Measurements from ENCODE around the gene MRPL44. TPM values are rescaled to one million over a fixed set of nuclear protein-coding genes. Genes with fewer than 3 reads are reported as not detected.

Gene MRPL44
- total RNA-seq (ENCODE audit: low replicate concordance), result 56.6 and 70.8 TPM in 2 replicates

DNA sequence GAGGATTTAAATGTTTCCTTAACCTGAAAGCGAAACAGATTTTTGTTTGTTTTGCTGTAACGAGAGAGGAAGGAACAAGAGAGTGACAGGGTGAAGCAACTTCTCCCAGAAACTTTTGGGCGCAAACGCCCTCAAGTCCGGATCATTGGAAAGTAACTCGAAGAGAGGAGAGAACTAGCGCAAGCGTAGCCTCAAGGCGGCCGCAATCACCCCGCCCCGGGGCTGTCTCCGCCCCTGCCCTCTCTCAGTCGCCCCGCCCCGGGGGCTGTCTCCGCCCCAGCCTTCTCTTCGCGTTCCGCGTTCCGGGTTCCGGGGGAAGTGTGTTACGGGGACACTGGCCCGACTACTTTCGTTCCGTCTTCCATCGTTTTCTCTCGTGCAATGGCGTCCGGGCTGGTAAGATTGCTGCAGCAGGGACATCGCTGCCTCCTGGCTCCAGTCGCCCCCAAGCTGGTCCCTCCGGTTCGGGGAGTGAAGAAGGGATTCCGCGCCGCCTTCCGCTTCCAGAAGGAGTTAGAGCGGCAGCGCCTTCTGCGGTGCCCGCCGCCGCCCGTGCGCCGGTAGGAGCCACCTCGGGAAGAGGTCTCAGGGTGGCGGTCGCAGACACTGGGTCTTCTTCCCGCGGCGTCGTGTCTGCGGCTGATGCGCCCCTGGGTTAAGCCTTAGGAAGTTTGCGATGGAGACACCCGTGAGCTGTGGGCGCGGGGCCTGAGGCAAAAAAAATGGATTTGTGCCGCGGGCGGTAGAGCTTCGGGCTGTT lies at the start of gene MRPL44:
TSS of gene MRPL44 (plus strand) at position 372 of the 760 bp plus-strand sequence. CDS start at position 382, 10 bp downstream.
- Mint-ChIP-seq H3K36me3 (peaks cover 16% of the 10 kb centered on the region), H3K9me3 (no peaks in the 10 kb centered on the region), H3K27ac (peak within 1 kb of the TSS; percentile 90), H3K4me1 (peaks cover 53% of the 10 kb centered on the region), H3K4me3 (peak within 1 kb of the TSS; percentile 95), H3K27me3 (ENCODE audit: insufficient read depth, low read depth) (peaks cover 6% of the 10 kb centered on the region)
- Histone ChIP-seq H3K9me3 (ENCODE audit: low read depth) (no peaks in the 10 kb centered on the region), H3F3A (ENCODE audit: low read depth) (peaks cover 36% of the 10 kb centered on the region), H3K36me3 (no peaks in the 10 kb centered on the region), H4K20me1 (ENCODE audit: low read depth) (peaks cover 43% of the 10 kb centered on the region), H2AFZ (replicated peaks) (peak within 1 kb of the TSS; percentile 87), H3K4me2 (peak within 1 kb of the TSS; percentile 89), H3K27me3 (no peaks in the 10 kb centered on the region), H3K9ac (peak within 1 kb of the TSS; percentile 97), H3K27ac (peak within 1 kb of the TSS; percentile 75), H3K4me1 (peaks cover 69% of the 10 kb centered on the region), H3K4me3 (peak within 1 kb of the TSS; percentile 92), H3K79me2 (ENCODE audit: low read depth) (peaks cover 50% of the 10 kb centered on the region)
- peak; percentile 98 for DNase-seq (ENCODE audit: low spot score)
- TF ChIP-seq EZH2 (IDR thresholded peaks at IDR 0.05) (peak; percentile 62), EZH2phosphoT487 (IDR thresholded peaks at IDR 0.05) (no peak)
- TF ChIP-seq, protein P1, sequence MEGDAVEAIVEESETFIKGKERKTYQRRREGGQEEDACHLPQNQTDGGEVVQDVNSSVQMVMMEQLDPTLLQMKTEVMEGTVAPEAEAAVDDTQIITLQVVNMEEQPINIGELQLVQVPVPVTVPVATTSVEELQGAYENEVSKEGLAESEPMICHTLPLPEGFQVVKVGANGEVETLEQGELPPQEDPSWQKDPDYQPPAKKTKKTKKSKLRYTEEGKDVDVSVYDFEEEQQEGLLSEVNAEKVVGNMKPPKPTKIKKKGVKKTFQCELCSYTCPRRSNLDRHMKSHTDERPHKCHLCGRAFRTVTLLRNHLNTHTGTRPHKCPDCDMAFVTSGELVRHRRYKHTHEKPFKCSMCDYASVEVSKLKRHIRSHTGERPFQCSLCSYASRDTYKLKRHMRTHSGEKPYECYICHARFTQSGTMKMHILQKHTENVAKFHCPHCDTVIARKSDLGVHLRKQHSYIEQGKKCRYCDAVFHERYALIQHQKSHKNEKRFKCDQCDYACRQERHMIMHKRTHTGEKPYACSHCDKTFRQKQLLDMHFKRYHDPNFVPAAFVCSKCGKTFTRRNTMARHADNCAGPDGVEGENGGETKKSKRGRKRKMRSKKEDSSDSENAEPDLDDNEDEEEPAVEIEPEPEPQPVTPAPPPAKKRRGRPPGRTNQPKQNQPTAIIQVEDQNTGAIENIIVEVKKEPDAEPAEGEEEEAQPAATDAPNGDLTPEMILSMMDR (IDR thresholded peaks at IDR 0.05), result peak; percentile 8

DNA sequence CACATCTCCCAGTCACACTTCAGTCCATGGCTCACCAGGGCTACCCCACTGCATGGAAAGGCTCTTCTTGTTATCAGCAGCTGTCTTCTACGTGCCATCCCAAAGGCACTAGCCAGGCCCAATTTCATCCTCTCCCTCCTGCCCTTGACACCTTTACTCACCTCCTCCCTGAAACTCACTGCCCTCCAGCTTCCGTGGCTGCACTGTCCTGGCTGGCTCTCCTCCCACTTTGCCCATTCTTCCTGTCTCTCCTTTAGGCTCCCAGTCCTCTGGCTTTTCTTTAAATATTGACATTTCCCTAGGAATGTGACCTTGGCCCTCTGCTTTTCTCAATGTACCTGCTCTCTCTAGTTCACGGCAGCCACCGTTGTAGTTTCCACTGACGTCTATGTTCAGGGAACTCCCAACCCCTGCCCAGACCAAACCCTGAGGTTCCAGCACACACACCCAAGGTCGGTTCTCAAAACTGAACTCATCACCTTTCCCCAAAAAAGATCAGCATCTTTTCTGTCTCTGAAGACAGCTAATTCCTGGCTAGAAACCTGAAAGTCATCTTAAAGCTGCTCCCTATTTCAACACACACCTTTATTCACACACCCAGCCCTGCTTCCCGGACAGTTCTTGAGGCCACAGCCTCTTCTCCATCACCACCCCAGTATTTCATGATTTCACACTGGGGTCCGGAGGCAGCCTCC lies 48.8 kb upstream of the MRPL44 start:
- Histone ChIP-seq H3K27ac (no peak overlapping the region), H3K4me2 (no peak overlapping the region), H3K79me2 (ENCODE audit: low read depth) (peaks cover 34% of the 10 kb centered on the region), H3K36me3 (peaks cover 12% of the 10 kb centered on the region), H4K20me1 (ENCODE audit: low read depth) (peaks cover 39% of the 10 kb centered on the region), H3K9ac (no peak overlapping the region), H3K27me3 (no peaks in the 10 kb centered on the region), H3K9me3 (ENCODE audit: low read depth) (no peaks in the 10 kb centered on the region), H3F3A (ENCODE audit: low read depth) (no peaks in the 10 kb centered on the region), H2AFZ (replicated peaks) (no peak overlapping the region), H3K4me1 (no peaks in the 10 kb centered on the region), H3K4me3 (no peak overlapping the region)
- H3K27me3 Mint-ChIP-seq (ENCODE audit: insufficient read depth, low read depth), result peaks cover 4% of the 10 kb centered on the region
- H3K36me3 Mint-ChIP-seq, result peaks cover 11% of the 10 kb centered on the region
- peak overlapping the region; percentile 3 for H3K27ac Mint-ChIP-seq
- DNase-seq (ENCODE audit: low spot score), result no peak
- no peak overlapping the region for H3K4me3 Mint-ChIP-seq
- H3K4me1 Mint-ChIP-seq, result peaks cover 8% of the 10 kb centered on the region
- H3K9me3 Mint-ChIP-seq, result no peaks in the 10 kb centered on the region
- no peak for TF ChIP-seq EZH2phosphoT487 (IDR thresholded peaks at IDR 0.05)
- no peak for TF ChIP-seq EZH2 (IDR thresholded peaks at IDR 0.05)
- TF ChIP-seq, protein P1 (IDR thresholded peaks at IDR 0.05), result no peak

DNA sequence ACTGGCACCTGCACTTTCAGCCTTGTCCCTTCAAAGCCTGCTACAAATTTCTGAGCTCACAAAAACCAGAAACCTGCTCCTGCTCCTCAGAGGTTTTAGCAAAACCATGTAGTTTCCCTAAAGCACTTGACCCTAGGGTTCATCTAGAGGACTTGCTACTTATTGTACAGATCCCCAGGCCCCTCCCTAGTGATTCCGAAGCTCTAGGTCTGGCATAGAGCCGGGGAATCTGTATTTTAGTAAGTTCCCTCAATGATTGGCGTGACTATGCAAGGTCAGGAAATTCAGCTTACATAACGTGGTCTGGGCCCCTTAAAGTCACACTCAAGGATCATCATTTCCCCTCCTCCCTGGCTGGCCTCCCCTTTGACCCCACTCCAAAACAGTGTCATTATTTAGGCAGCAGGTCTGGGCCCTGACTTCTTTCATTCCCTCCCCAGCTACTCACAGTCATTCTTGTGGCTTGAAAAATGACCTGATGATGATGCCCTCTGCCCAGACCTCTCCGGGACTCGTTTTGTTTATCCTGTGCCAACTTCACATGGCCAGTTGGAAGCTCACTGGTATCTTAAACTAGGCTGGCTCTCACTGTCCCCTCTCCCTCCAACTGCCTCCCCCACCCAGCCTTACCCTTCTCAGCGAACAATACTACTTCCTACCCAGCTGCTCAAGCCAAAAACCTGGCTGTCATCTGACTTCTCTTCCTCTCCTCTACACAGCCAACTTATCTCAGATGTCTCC lies 48.1 kb upstream of the MRPL44 start:
- Histone ChIP-seq H3F3A (ENCODE audit: low read depth) (no peaks in the 10 kb centered on the region), H4K20me1 (ENCODE audit: low read depth) (peaks cover 43% of the 10 kb centered on the region), H3K4me1 (no peaks in the 10 kb centered on the region), H3K4me3 (no peak overlapping the region), H3K9ac (no peak overlapping the region), H3K36me3 (peaks cover 12% of the 10 kb centered on the region), H3K79me2 (ENCODE audit: low read depth) (peaks cover 39% of the 10 kb centered on the region), H3K27me3 (no peaks in the 10 kb centered on the region), H3K27ac (no peak overlapping the region), H3K4me2 (no peak overlapping the region), H2AFZ (replicated peaks) (no peak overlapping the region), H3K9me3 (ENCODE audit: low read depth) (no peaks in the 10 kb centered on the region)
- H3K9me3 Mint-ChIP-seq, result no peaks in the 10 kb centered on the region
- peaks cover 8% of the 10 kb centered on the region for H3K4me1 Mint-ChIP-seq
- peaks cover 4% of the 10 kb centered on the region for H3K27me3 Mint-ChIP-seq (ENCODE audit: insufficient read depth, low read depth)
- H3K36me3 Mint-ChIP-seq, result peaks cover 11% of the 10 kb centered on the region
- no peak overlapping the region for H3K27ac Mint-ChIP-seq
- no peak for DNase-seq (ENCODE audit: low spot score)
- TF ChIP-seq EZH2 (IDR thresholded peaks at IDR 0.05) (no peak), EZH2phosphoT487 (IDR thresholded peaks at IDR 0.05) (no peak)
- TF ChIP-seq, protein P1 (IDR thresholded peaks at IDR 0.05), result no peak
- no peak overlapping the region for H3K4me3 Mint-ChIP-seq
